GM10248 (cell line): Measurements from ENCODE around the gene FBLN1.

ENCODE experiments used
- CTCF ChIA-PET: fragments of 300-600 bp; sonication (Branson Sonifier 250); formaldehyde crosslinking; extraction: SDS; loops from one replicate; lab custom pipeline; 2021; ENCODE audit warnings: antibody characterized with exemption; lab: Yijun Ruan, JAX
- POLR2A ChIA-PET: fragments of 350-650 bp; sonication (Branson Sonifier 250); formaldehyde crosslinking; extraction: SDS; loops from one replicate; lab custom pipeline; 2020; ENCODE audit warnings: antibody characterized with exemption; lab: Yijun Ruan, JAX
- DNase-seq: peaks from one replicate; pipeline ENCODE4 v3.0.0; 2012; ENCODE audit errors: extremely low spot score
- TF ChIP-seq, protein P1 (sequence below): IDR thresholded peaks from 2 replicates; pipeline ENCODE4 v1.5.1; 2012; ENCODE audit warnings: mild to moderate bottlenecking, low read depth; ENCODE audit errors: extremely low read depth, missing control alignments, control extremely low read depth

FBLN1 gene

GRCh38 chr22:45529105-45529504 is 26.4 kb downstream of the FBLN1 start:
- DNase-seq = no peak
- CTCF ChIA-PET = no interaction called here
- POLR2A ChIA-PET = no interaction called here
- TF ChIP-seq, protein P1, sequence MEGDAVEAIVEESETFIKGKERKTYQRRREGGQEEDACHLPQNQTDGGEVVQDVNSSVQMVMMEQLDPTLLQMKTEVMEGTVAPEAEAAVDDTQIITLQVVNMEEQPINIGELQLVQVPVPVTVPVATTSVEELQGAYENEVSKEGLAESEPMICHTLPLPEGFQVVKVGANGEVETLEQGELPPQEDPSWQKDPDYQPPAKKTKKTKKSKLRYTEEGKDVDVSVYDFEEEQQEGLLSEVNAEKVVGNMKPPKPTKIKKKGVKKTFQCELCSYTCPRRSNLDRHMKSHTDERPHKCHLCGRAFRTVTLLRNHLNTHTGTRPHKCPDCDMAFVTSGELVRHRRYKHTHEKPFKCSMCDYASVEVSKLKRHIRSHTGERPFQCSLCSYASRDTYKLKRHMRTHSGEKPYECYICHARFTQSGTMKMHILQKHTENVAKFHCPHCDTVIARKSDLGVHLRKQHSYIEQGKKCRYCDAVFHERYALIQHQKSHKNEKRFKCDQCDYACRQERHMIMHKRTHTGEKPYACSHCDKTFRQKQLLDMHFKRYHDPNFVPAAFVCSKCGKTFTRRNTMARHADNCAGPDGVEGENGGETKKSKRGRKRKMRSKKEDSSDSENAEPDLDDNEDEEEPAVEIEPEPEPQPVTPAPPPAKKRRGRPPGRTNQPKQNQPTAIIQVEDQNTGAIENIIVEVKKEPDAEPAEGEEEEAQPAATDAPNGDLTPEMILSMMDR = no peak

GRCh38 chr22:45529971-45530575 is 27.4 kb downstream of the FBLN1 start:
- ChIA-PET CTCF (no interaction called here), POLR2A (no interaction called here)
- TF ChIP-seq, protein P1 = no peak
- no peak for DNase-seq

GRCh38 chr22:45531441-45532234 is 29.0 kb downstream of the FBLN1 start:
- POLR2A ChIA-PET = no interaction called here
- CTCF ChIA-PET = no interaction called here
- no peak for DNase-seq
- TF ChIP-seq, protein P1 = no peak

DNA sequence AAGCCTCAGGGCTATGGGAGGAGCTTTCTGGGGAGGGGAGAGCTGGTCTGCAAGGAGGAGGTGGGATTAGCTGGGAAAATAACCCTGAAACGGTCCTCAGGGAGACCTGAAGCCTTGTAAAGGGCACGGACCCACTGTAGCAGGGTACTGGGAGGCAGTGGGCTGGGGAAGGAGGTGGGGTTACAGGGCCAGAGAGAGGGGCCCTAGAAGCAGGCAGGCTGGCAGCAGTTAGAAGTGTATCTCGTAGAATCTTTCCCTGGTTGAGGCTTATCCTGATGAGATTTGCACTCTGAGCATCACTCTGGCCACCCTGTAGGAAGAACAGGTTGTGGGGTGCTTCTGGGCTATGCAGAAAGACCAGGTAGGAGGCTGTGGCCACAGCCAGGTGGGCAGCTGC is 29.6 kb downstream of the FBLN1 start:
- ChIA-PET CTCF (no interaction called here), POLR2A (no interaction called here)
- no peak for DNase-seq
- TF ChIP-seq, protein P1 = no peak

GRCh38 chr22:45533703-45534102 is 31.0 kb downstream of the FBLN1 start:
- CTCF ChIA-PET = interaction anchor here (0.9 to 1.1 kb wide), 2 partner anchors 18 to 20 kb away, joined by 3 to 4 read pairs; no protein-coding TSS in a partner anchor
- no peak for DNase-seq
- POLR2A ChIA-PET = no interaction called here
- TF ChIP-seq, protein P1 = no peak

DNA sequence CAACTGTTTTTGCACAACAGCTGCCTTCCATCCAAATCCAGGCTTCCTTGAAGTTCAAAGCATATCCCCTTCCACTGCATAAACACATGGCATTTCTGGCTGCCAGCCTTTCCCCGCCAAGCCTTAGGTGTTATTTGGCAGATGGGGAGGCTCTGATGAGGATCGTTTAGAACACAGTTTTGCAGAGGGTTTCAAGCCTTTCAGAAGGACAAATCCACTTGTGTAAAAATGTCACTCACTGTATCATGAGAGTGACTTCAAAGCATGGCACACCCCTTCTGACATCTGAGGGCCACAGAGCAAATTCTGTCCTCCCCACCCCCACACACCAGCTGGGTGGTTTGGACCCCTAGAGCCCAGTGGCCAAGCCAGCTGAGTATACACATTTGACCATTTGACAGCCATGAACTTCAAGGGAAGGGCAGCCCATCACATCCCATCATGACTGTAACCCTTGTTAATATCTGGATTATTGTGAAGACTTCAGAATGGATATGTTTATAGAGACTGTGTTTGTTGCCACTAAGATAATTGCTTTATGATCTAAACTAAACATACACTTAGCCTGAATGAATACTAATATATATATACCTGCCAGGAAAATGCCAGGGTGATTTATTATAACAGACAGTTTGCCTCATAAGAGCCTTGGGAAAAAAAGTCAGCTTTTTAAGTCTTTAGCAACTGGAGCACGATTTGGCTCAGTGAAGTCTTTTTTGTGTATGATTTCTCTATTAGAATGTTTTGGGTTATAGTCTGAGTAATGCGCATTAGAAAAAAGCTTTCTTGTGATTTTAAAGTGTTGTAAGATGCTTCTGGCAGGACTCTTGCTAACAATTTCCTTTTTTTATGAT is 31.9 kb downstream of the FBLN1 start:
- TF ChIP-seq, protein P1 = no peak
- no peak for DNase-seq
- ChIA-PET CTCF (no interaction called here), POLR2A (no interaction called here)
